H1 (cell line): ENCODE data around the gene RFX1. TPM values are rescaled to one million over a fixed set of nuclear protein-coding genes. Genes with fewer than 3 reads are reported as not detected.

ENCODE experiments used
- ASH2L ChIP-seq: fragments of 200-600, 300-600 bp; sonication (generic); IDR thresholded peaks from one replicate; pipeline ENCODE4 v1.7.1; 2017; ENCODE audit warnings: low read length
- CBX5 ChIP-seq: fragments of 300-800, 300-1000 bp; sonication (generic); IDR thresholded peaks from 2 replicates; pipeline ENCODE4 v1.7.1; 2016; ENCODE audit warnings: antibody characterized with exemption, low read length, low read depth
- CTBP2 ChIP-seq: IDR thresholded peaks from 2 replicates; pipeline ENCODE4 v1.7.0; 2011; ENCODE audit warnings: borderline replicate concordance, mild to moderate bottlenecking, moderate library complexity, mixed read lengths, low read length; ENCODE audit not compliant: insufficient read depth, insufficient read length
- GTF2F1 ChIP-seq: IDR thresholded peaks from 2 replicates; pipeline ENCODE4 v1.6.1; 2012; ENCODE audit warnings: low read depth, low read length, improper control_type of control experiment, borderline replicate concordance
- RBBP5 ChIP-seq: IDR thresholded peaks from 2 replicates; pipeline ENCODE4 v1.7.1; 2012; ENCODE audit warnings: low read depth, mild to moderate bottlenecking, inconsistent platforms, low read length, moderate library complexity, borderline replicate concordance
- SAP30 ChIP-seq: fragments of 300-600 bp; sonication (generic); IDR thresholded peaks from 2 replicates; pipeline ENCODE4 v1.7.1; 2012; ENCODE audit warnings: low read length, moderate library complexity, mild to moderate bottlenecking, inconsistent platforms; ENCODE audit not compliant: insufficient read depth, insufficient replicate concordance
- polyA plus RNA-seq, 7 experiments: library from polyadenylated mRNA; depleted of rRNA in 3 of 7; stranded (reverse) in 5 of 7; unstranded in 2 of 7; fragments of >200 nt in 5 of 7; fragments of 200-250 nt in 2 of 7; gene quantifications; 1 replicate in 5 of 7; 2 replicates in 1 of 7; 4 replicates in 1 of 7; pipeline versions ENCODE4 v1.2.1 to v1.2.3, GENCODE V29; 2011 to 2013; ENCODE audit warnings: missing spikeins in 2 of 7, mixed read lengths in 2 of 7
- total RNA-seq: library from RNA; stranded (reverse); fragmentation: NEBNext Ultra II Directional; extraction: Animal tissue kit (Norgen Biotek cat#: 25700); gene quantifications from 2 replicates; pipeline ENCODE4 v1.2.1, GENCODE V29; 2021

The RFX1 gene
- total and polyA plus RNA-seq, 2 of the 8 experiments (the other 6 are each of a cell fraction or from before 2014, with no cell fraction given): 4.9 to 17.0 TPM

DNA sequence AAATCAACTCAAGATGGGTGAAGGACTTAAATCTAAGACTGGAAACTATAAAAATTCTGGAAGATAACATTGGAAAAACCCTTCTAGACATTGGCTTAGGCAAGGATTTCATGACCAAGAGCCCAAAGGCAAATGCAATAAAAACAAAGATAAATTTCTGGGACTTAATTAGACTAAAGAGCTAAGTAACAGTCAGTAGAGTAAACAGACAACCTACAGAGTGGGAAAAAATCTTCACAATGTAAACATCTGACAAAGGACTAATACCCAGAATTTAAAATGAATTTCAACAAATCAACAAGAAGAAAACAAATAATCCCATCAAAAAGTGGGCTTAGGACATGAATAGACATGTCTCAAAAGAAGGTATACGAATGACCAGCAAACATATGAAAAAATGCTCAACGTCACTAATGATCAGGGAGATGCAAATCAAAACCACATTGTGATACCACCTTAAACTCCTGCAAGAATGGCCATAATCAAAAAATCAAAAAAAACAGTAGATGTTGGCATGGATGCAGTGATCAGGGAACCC lies 6.3 kb upstream of the RFX1 start (continued):
- TF ChIP-seq CTBP2 (no peak), GTF2F1 (no peak), RBBP5 (no peak), SAP30 (no peak), ASH2L (no peak), CBX5 (no peak)
- TF ChIP-seq, all 59 proteins: peak for 0
